K562 (cell line): ENCODE data around the gene NFATC2. TPM values are rescaled to one million over a fixed set of nuclear protein-coding genes. Genes with fewer than 3 reads are reported as not detected.

Source experiments
- ATAC-seq: fragments of 200-7000 bp; cut with Tn5 transposase; 3 replicates; pipeline ENCODE4 v1.9.1; 2020; ENCODE audit warnings: moderate library complexity
- BruUV-seq: library from RNA; stranded (reverse); fragments of 400-500 nt; replicated peaks from 2 replicates; lab custom pipeline; 2021; lab: Mats Ljungman, UMichigan
- CTCF ChIA-PET: fragments of 300-600 bp; formaldehyde crosslinking; extraction: SDS; loops from one replicate; lab custom pipeline; 2021; ENCODE audit warnings: low intra/inter-chr PET ratio; lab: Yijun Ruan, JAX
- POLR2A ChIA-PET: fragments of 300-600, 350-650 bp; sonication (Branson Sonifier 250); formaldehyde crosslinking; extraction: SDS; loops from one replicate; lab custom pipeline; 2021; ENCODE audit warnings: antibody characterized with exemption, inconsistent platforms; lab: Yijun Ruan, JAX
- DNase-seq, 4 experiments: peaks; one replicate each; pipeline versions ENCODE4 v3.0.0 to v3.0.0-alpha.2; 2011 to 2018; ENCODE audit warnings: low spot score in 3 of 4, mixed read lengths in 3 of 4; ENCODE audit errors: extremely low read depth in 1 of 4
- FAIRE-seq: peaks from 2 replicates; lab custom pipeline; 2011; peaks lifted over from hg19 to GRCh38; lab: Jason Lieb, UNC
- H2AFZ ChIP-seq: 2 replicates; pipeline ENCODE4 v1.6.0; 2011; ENCODE audit warnings: low read depth, low read length, control low read depth, inconsistent platforms
- H3K27ac ChIP-seq: fragments of 200-600 bp; 3 replicates; pipeline ENCODE4 v1.8.0; 2011; ENCODE audit warnings: low read depth, mild to moderate bottlenecking, control low read depth, inconsistent platforms, low read length, moderate library complexity, mixed read lengths; ENCODE audit errors: extremely low read depth
- H3K27me3 ChIP-seq, 2 experiments: fragments of 300-600 bp in 1 of 2; 2 replicates in 1 of 2; 3 replicates in 1 of 2; pipeline versions ENCODE4 v1.6.0 to v1.8.0; 2011; ENCODE audit warnings: inconsistent platforms in 2 of 2, low read length in 2 of 2, mild to moderate bottlenecking in 1 of 2, mixed read lengths in 1 of 2, moderate library complexity in 1 of 2; ENCODE audit not compliant: control insufficient read depth in 2 of 2, insufficient read depth in 2 of 2
- H3K36me3 ChIP-seq: fragments of 300-600 bp; 3 replicates; pipeline ENCODE4 v1.8.0; 2011; ENCODE audit warnings: mild to moderate bottlenecking, low read length, inconsistent platforms; ENCODE audit not compliant: control insufficient read depth, insufficient read depth
- H3K4me1 ChIP-seq, 2 experiments: fragments of 200-600 bp in 1 of 2; replicated peaks in 1 of 2; 2 replicates in 1 of 2; 3 replicates in 1 of 2; pipeline versions ENCODE4 v1.5.1 to v1.8.0; 2011; ENCODE audit warnings: inconsistent platforms in 2 of 2, low read length in 2 of 2, mild to moderate bottlenecking in 1 of 2, mixed read lengths in 1 of 2, moderate library complexity in 1 of 2; ENCODE audit not compliant: control insufficient read depth in 2 of 2, insufficient read depth in 2 of 2
- H3K4me2 ChIP-seq: 2 replicates; pipeline ENCODE4 v1.6.1; 2011; ENCODE audit warnings: low read length, control low read depth, inconsistent platforms, mixed read lengths; ENCODE audit not compliant: insufficient read depth
- H3K4me3 ChIP-seq: fragments of 200-600 bp; sonication (generic), shearing (Covaris generic); 2 replicates; pipeline ENCODE4 v1.5.1; 2016; ENCODE audit warnings: control low read depth, inconsistent platforms
- H3K79me2 ChIP-seq: fragments of 200-600 bp; 3 replicates; pipeline ENCODE4 v1.8.0; 2011; ENCODE audit warnings: low read length, inconsistent platforms; ENCODE audit not compliant: control insufficient read depth, insufficient read depth
- H3K9ac ChIP-seq, 2 experiments: 2 replicates each; pipeline versions ENCODE4 v1.6.0 to v1.6.1; 2011; ENCODE audit warnings: low read depth in 2 of 2, low read length in 2 of 2, control low read depth in 1 of 2, inconsistent platforms in 1 of 2, mild to moderate bottlenecking in 1 of 2, mixed read lengths in 1 of 2; ENCODE audit not compliant: insufficient read depth in 1 of 2
- H3K9me1 ChIP-seq: one replicate; pipeline ENCODE4 v1.6.0; 2011; ENCODE audit warnings: inconsistent platforms, mild to moderate bottlenecking, low read length, moderate library complexity; ENCODE audit not compliant: control insufficient read depth, insufficient read depth
- H3K9me3 ChIP-seq: replicated peaks from 2 replicates; pipeline ENCODE4 v1.5.1; 2011; ENCODE audit warnings: low read depth, low read length, inconsistent platforms; ENCODE audit not compliant: control insufficient read depth, insufficient read depth
- H4K20me1 ChIP-seq: replicated peaks from 2 replicates; pipeline ENCODE4 v1.6.1; 2011; ENCODE audit warnings: low read length, inconsistent platforms, mixed read lengths; ENCODE audit not compliant: control insufficient read depth, insufficient read depth
- DNMT1 ChIP-seq: fragments of 450-650 bp; IDR thresholded peaks from 2 replicates; pipeline ENCODE4 v1.6.1; 2016; ENCODE audit warnings: antibody characterized with exemption, mild to moderate bottlenecking
- GATAD2A ChIP-seq: fragments of 450-650 bp; IDR thresholded peaks from 2 replicates; pipeline ENCODE4 v1.6.1; 2017
- MCM7 ChIP-seq, 2 experiments: fragments of 450-650 bp; IDR thresholded peaks; 2 replicates each; pipeline ENCODE4 v1.6.1; 2016 to 2018
- PHF8 ChIP-seq: fragments of 200-600 bp; sonication (generic); IDR thresholded peaks from 2 replicates; pipeline ENCODE4 v1.6.1; 2012; ENCODE audit warnings: mixed run types, mild to moderate bottlenecking, inconsistent platforms, low read length, moderate library complexity, borderline replicate concordance
- SIN3B ChIP-seq: fragments of 450-650 bp; IDR thresholded peaks from 2 replicates; pipeline ENCODE4 v1.6.1; 2017; ENCODE audit warnings: low read depth, mild to moderate bottlenecking, moderate library complexity
- TOE1 ChIP-seq, 2 experiments: fragments of 450-650 bp in 1 of 2; sonication (generic) in 1 of 2; formaldehyde crosslinking in 1 of 2; IDR thresholded peaks; 2 replicates each; pipeline versions ENCODE4 v1.7.1 to v1.8.0; 2016 to 2022; ENCODE audit warnings: borderline replicate concordance in 2 of 2, mild to moderate bottlenecking in 2 of 2, antibody characterized with exemption in 1 of 2, inconsistent platforms in 1 of 2, low read depth in 1 of 2, missing genetic modification reagents in 1 of 2, moderate library complexity in 1 of 2
- ZFP30 ChIP-seq: fragments of 250-450 bp; sonication (Bioruptor Pico); IDR thresholded peaks from 2 replicates; pipeline ENCODE4 v1.8.0; 2022; ENCODE audit warnings: moderate library complexity, mild to moderate bottlenecking, inconsistent platforms, borderline replicate concordance
- ZNF232 ChIP-seq: sonication (generic); formaldehyde crosslinking; IDR thresholded peaks from 2 replicates; pipeline ENCODE4 v1.8.0; 2022; ENCODE audit warnings: mild to moderate bottlenecking, missing genetic modification reagents
- ZNF41 ChIP-seq: fragments of 250-450 bp; sonication (Bioruptor Pico); conservative IDR thresholded peaks from 2 replicates; pipeline ENCODE4 v1.4.0; 2020; ENCODE audit warnings: mild to moderate bottlenecking
- ZNF764 ChIP-seq: fragments of 250-450 bp; sonication (Bioruptor Pico); IDR thresholded peaks from 2 replicates; pipeline ENCODE4 v1.4.0; 2020; ENCODE audit warnings: low read depth, mild to moderate bottlenecking, moderate library complexity
- WGBS: fragments of 100-300 bp; shearing (Covaris generic); methylation state at CpG from one replicate; pipeline ENCODE4 v1.1.6; 2016; ENCODE audit warnings: low coverage, mixed read lengths; ENCODE audit not compliant: insufficient coverage; ENCODE audit errors: missing lambda C conversion rate; 5-methylcytosine and 5-hydroxymethylcytosine counted together
- in situ Hi-C: fragments of 300-500 bp; cut with MboI; formaldehyde crosslinking; loops from 4 replicates; pipeline ENCODE4 v1.15.0; 2018; ENCODE audit warnings: inconsistent platforms, mixed read lengths
- intact Hi-C: fragments of 100-400 bp; cut with micrococcal nuclease; formaldehyde crosslinking; loops from 2 replicates; pipeline ENCODE4 v1.14.2; 2022
- polyA plus RNA-seq, 8 experiments: library from polyadenylated mRNA; depleted of rRNA in 4 of 8; stranded (reverse) in 5 of 8; unstranded in 3 of 8; fragments of >200 nt; fragmentation: Nextera tagmentation in 2 of 8; fragmentation: Illumina TruSeq in 1 of 8; extraction: Ambion mirVana in 2 of 8; extraction: Trizol in 1 of 8; gene quantifications; 2 replicates each; pipeline versions ENCODE4 v1.2.1 to v1.2.3, GENCODE V29; 2011 to 2014; ENCODE audit warnings: inconsistent platforms in 1 of 8, missing spikeins in 1 of 8
- total RNA-seq, 7 experiments: library from RNA; depleted of rRNA in 6 of 7; stranded (reverse); fragments of >200 nt in 6 of 7; fragmentation: Illumina TruSeq in 2 of 7; extraction: Trizol in 2 of 7; gene quantifications; 2 replicates each; pipeline versions ENCODE4 v1.2.1 to v1.2.3, GENCODE V29; 2011 to 2021; ENCODE audit warnings: low replicate concordance in 1 of 7
- TF ChIP-seq, protein P1 (sequence below): sonication (generic); formaldehyde crosslinking; IDR thresholded peaks from 2 replicates; pipeline ENCODE4 v1.5.0; 2020; ENCODE audit warnings: missing genetic modification reagents
- TF ChIP-seq, protein P2 (sequence below): fragments of 450-650 bp; formaldehyde crosslinking; IDR thresholded peaks from 2 replicates; pipeline ENCODE4 v1.4.0; 2022; ENCODE audit warnings: missing genetic modification characterization

NFATC2 gene
- total and polyA plus RNA-seq, 9 of the 15 experiments (the other 6 are each of a cell fraction or from before 2014, with no cell fraction given), result 1.9 to 11.2 (median 3.0) TPM

DNA sequence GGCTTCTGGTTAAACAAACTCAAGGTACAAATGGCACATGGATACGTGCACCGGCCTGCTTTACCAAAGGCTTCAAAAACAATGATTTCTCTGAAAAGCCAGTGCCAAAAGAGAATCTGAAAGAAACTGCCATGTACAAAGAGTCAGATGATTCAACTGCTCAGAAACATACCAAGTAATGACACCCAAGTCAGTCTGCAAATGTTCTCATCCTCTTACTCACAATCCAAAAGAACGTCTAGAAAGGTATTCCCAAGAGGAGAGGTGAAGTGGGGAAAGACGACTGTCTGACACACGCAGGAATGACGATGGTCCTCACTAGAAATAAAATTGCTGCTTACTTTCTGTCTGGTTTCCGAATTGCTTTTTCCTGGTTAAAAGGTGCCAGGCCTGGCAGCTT is 52.9 kb downstream of the NFATC2 start:
- Histone ChIP-seq H3K4me1 (peaks cover 33 to 36% of the 10 kb centered on the region in 2 experiments), H3K9me1 (peaks cover 5% of the 10 kb centered on the region), H3K4me2 (no peak overlapping the region), H3K27me3 (no peaks in the 10 kb centered on the region), H3K9ac (no peak overlapping the region), H2AFZ (no peak overlapping the region), H3K79me2 (peaks cover 28% of the 10 kb centered on the region), H3K36me3 (peaks cover 24% of the 10 kb centered on the region; the same call in 2 of the 3 replicates), H4K20me1 (no peaks in the 10 kb centered on the region), H3K4me3 (no peak overlapping the region), H3K9me3 (no peaks in the 10 kb centered on the region), H3K27ac (no peak overlapping the region)
- no peak for TF ChIP-seq PHF8
- no peak for TF ChIP-seq SIN3B
- TF ChIP-seq, protein P1, sequence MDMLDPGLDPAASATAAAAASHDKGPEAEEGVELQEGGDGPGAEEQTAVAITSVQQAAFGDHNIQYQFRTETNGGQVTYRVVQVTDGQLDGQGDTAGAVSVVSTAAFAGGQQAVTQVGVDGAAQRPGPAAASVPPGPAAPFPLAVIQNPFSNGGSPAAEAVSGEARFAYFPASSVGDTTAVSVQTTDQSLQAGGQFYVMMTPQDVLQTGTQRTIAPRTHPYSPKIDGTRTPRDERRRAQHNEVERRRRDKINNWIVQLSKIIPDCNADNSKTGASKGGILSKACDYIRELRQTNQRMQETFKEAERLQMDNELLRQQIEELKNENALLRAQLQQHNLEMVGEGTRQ, result no peak
- TF ChIP-seq ZFP30 (CRISPR knock-in tag), result no peak
- TF ChIP-seq ZNF41, result no peak
- no peak for TF ChIP-seq ZNF764 (CRISPR knock-in tag)
- TF ChIP-seq, protein P2, sequence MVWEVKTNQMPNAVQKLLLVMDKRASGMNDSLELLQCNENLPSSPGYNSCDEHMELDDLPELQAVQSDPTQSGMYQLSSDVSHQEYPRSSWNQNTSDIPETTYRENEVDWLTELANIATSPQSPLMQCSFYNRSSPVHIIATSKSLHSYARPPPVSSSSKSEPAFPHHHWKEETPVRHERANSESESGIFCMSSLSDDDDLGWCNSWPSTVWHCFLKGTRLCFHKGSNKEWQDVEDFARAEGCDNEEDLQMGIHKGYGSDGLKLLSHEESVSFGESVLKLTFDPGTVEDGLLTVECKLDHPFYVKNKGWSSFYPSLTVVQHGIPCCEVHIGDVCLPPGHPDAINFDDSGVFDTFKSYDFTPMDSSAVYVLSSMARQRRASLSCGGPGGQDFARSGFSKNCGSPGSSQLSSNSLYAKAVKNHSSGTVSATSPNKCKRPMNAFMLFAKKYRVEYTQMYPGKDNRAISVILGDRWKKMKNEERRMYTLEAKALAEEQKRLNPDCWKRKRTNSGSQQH (CRISPR knock-in tag), result no peak
- no peak for TF ChIP-seq ZNF232 (CRISPR knock-in tag)
- TF ChIP-seq MCM7 (IDR thresholded peaks at IDR 0.05), result no peak
- TF ChIP-seq TOE1 (IDR thresholded peaks at IDR 0.05; ENCODE audit: borderline replicate concordance), result no peak
- no peak for TF ChIP-seq TOE1 (CRISPR knock-in tag; IDR thresholded peaks at IDR 0.05; ENCODE audit: borderline replicate concordance, low read depth)
- TF ChIP-seq GATAD2A, result no peak
- no peak for TF ChIP-seq DNMT1
- ChIA-PET POLR2A (no interaction called here), CTCF (no interaction called here)
- intact Hi-C loops (no loop called here), in situ Hi-C loops (no loop called here)
- no peak for ATAC-seq
- no peak for FAIRE-seq
- WGBS, result 89% methylated on average over 7 of the region's 7 CpGs
- DNase-seq, result no peak
- BruUV-seq, result no TSS peak
